HCT116 (cell line): ENCODE measurements around the gene OR5AK2. TPM values are rescaled to one million over a fixed set of nuclear protein-coding genes. Genes with fewer than 3 reads are reported as not detected.

Experiments
- ATAC-seq: fragments of 200-7000 bp; cut with Tn5 transposase; 2 replicates; pipeline ENCODE4 v1.9.1; 2020; ENCODE audit warnings: mild to moderate bottlenecking, moderate library complexity
- BruUV-seq: library from RNA; stranded (reverse); fragments of 400-500 nt; replicated peaks from 2 replicates; lab custom pipeline; 2021; lab: Mats Ljungman, UMichigan
- CTCF ChIA-PET: fragments of 300-600 bp; sonication (Branson Sonifier 250); formaldehyde crosslinking; loops from one replicate; lab custom pipeline; 2021; ENCODE audit warnings: antibody characterized with exemption; lab: Charles Lee
- POLR2A ChIA-PET: fragments of 300-600, 350-600 bp; sonication (Branson Sonifier 250); formaldehyde crosslinking; loops from one replicate; lab custom pipeline; 2021; ENCODE audit warnings: antibody characterized with exemption; lab: Charles Lee
- RAD21 ChIA-PET, 2 experiments: fragments of 300-600 bp; sonication (Branson Sonifier 250); formaldehyde crosslinking; loops; one replicate each; lab custom pipeline; 2023; ENCODE audit warnings: low total read pairs in 2 of 2; ENCODE audit not compliant: uncharacterized antibody in 2 of 2, unreplicated experiment in 2 of 2, low non-redundant PET in 1 of 2; lab: Charles Lee
- DNase-seq: peaks from one replicate; pipeline ENCODE4 v3.0.0-alpha.2; 2010; ENCODE audit warnings: low read depth, low spot score
- H2AFZ ChIP-seq: fragments of 200-600 bp; shearing (Covaris generic), sonication (generic); 2 replicates; pipeline ENCODE4 v1.6.1; 2017; ENCODE audit warnings: low read depth, mixed run types, mixed read lengths, antibody characterized with exemption, low read length; ENCODE audit not compliant: poor library complexity, severe bottlenecking
- H3K27ac ChIP-seq: 2 replicates; pipeline ENCODE4 v1.5.1; 2012; ENCODE audit warnings: low read depth, low read length
- H3K27me3 ChIP-seq: fragments of 200-600 bp; sonication (generic); 2 replicates; pipeline ENCODE4 v1.6.1; 2016; ENCODE audit warnings: mixed run types, low read length, mixed read lengths; ENCODE audit not compliant: insufficient read depth
- H3K36me3 ChIP-seq, 2 experiments: fragments of 200-500 bp in 1 of 2; fragments of 200-600 bp in 1 of 2; sonication (Bioruptor generic) in 1 of 2; sonication (generic) in 1 of 2; 2 replicates each; pipeline versions ENCODE4 v1.5.1 to v1.6.1; 2014 to 2016; ENCODE audit warnings: low read length in 2 of 2, inconsistent platforms in 1 of 2, mixed read lengths in 1 of 2, mixed run types in 1 of 2; ENCODE audit not compliant: insufficient read depth in 2 of 2, control insufficient read depth in 1 of 2
- H3K4me1 ChIP-seq, 2 experiments: fragments of 200-600 bp in 1 of 2; sonication (generic) in 1 of 2; 2 replicates each; pipeline versions ENCODE4 v1.5.1 to v1.6.1; 2012 to 2017; ENCODE audit warnings: low read length in 2 of 2, inconsistent platforms in 1 of 2, mild to moderate bottlenecking in 1 of 2, mixed read lengths in 1 of 2, mixed run types in 1 of 2, moderate library complexity in 1 of 2; ENCODE audit not compliant: insufficient read depth in 2 of 2, control insufficient read depth in 1 of 2
- H3K4me2 ChIP-seq: fragments of 200-600 bp; sonication (generic); 2 replicates; pipeline ENCODE4 v1.6.1; 2017; ENCODE audit warnings: mixed run types, low read length, mixed read lengths
- H3K4me3 ChIP-seq, 2 experiments: fragments of 200-600 bp in 1 of 2; sonication (generic) in 1 of 2; replicated peaks in 1 of 2; 2 replicates each; pipeline ENCODE4 v1.5.1; 2011 to 2016; ENCODE audit warnings: low read length in 2 of 2, control low read depth in 1 of 2, low read depth in 1 of 2, mild to moderate bottlenecking in 1 of 2, mixed read lengths in 1 of 2, mixed run types in 1 of 2
- H3K79me2 ChIP-seq: fragments of 200-600 bp; sonication (generic); 2 replicates; pipeline ENCODE4 v1.6.1; 2017; ENCODE audit warnings: mild to moderate bottlenecking, mixed run types, low read length, moderate library complexity, mixed read lengths; ENCODE audit not compliant: insufficient read depth
- H3K9ac ChIP-seq: fragments of 200-600 bp; sonication (generic); 2 replicates; pipeline ENCODE4 v1.6.1; 2016; ENCODE audit warnings: low read length, mixed read lengths
- H3K9me2 ChIP-seq: fragments of 200-600 bp; sonication (generic), shearing (Covaris generic); 2 replicates; pipeline ENCODE4 v1.6.1; 2017; ENCODE audit warnings: mixed run types, mild to moderate bottlenecking, moderate library complexity; ENCODE audit not compliant: insufficient read depth
- H3K9me3 ChIP-seq, 2 experiments: fragments of 200-500 bp in 1 of 2; fragments of 200-600 bp in 1 of 2; sonication (Bioruptor generic) in 1 of 2; sonication (generic) in 1 of 2; 2 replicates each; pipeline ENCODE4 v1.6.1; 2014 to 2017; ENCODE audit warnings: low read length in 2 of 2, mixed read lengths in 2 of 2, inconsistent platforms in 1 of 2, low read depth in 1 of 2, mild to moderate bottlenecking in 1 of 2, mixed run types in 1 of 2, moderate library complexity in 1 of 2; ENCODE audit not compliant: control insufficient read depth in 1 of 2, insufficient read depth in 1 of 2
- H4K20me1 ChIP-seq: fragments of 200-600 bp; sonication (generic), shearing (Covaris generic); 2 replicates; pipeline ENCODE4 v1.6.1; 2017; ENCODE audit warnings: mixed run types, mild to moderate bottlenecking, moderate library complexity; ENCODE audit not compliant: insufficient read depth
- CEBPB ChIP-seq: IDR thresholded peaks from 2 replicates; pipeline ENCODE4 v1.6.1; 2012; ENCODE audit warnings: low read depth
- ELF1 ChIP-seq: IDR thresholded peaks from 2 replicates; pipeline ENCODE4 v1.6.1; 2012; ENCODE audit warnings: low read depth, borderline replicate concordance
- EZH2 ChIP-seq: fragments of 200-600 bp; sonication (generic); IDR thresholded peaks from 2 replicates; pipeline ENCODE4 v1.6.1; 2017; ENCODE audit warnings: antibody characterized with exemption, mixed run types
- EZH2phosphoT487 ChIP-seq: fragments of 200-600 bp; IDR thresholded peaks from 2 replicates; pipeline ENCODE4 v1.6.1; 2018; ENCODE audit warnings: antibody characterized with exemption, borderline replicate concordance
- FOSL1 ChIP-seq: IDR thresholded peaks from 2 replicates; pipeline ENCODE4 v1.6.1; 2012; ENCODE audit warnings: low read depth
- JUND ChIP-seq: IDR thresholded peaks from 2 replicates; pipeline ENCODE4 v1.6.1; 2012
- POLR2A ChIP-seq: IDR thresholded peaks from 2 replicates; pipeline ENCODE4 v1.7.0; 2011; ENCODE audit warnings: borderline replicate concordance; ENCODE audit not compliant: insufficient read depth, insufficient read length; ENCODE audit errors: extremely low read depth
- POLR2AphosphoS5 ChIP-seq: IDR thresholded peaks from 2 replicates; pipeline ENCODE4 v1.6.1; 2011; ENCODE audit warnings: mild to moderate bottlenecking, low read depth, low read length, moderate library complexity
- RAD21 ChIP-seq: IDR thresholded peaks from 2 replicates; pipeline ENCODE4 v1.6.1; 2012; ENCODE audit warnings: low read depth, mild to moderate bottlenecking
- SIN3A ChIP-seq: IDR thresholded peaks from 2 replicates; pipeline ENCODE4 v1.6.1; 2012; ENCODE audit warnings: low read depth
- TCF7L2 ChIP-seq: IDR thresholded peaks from 2 replicates; pipeline ENCODE4 v1.7.0; 2011; ENCODE audit warnings: borderline replicate concordance, inconsistent platforms; ENCODE audit not compliant: insufficient read depth, insufficient read length; ENCODE audit errors: extremely low read depth
- YY1 ChIP-seq: IDR thresholded peaks from 2 replicates; pipeline ENCODE4 v1.6.1; 2011; ENCODE audit warnings: low read length, low read depth, moderate library complexity, mild to moderate bottlenecking; ENCODE audit not compliant: insufficient replicate concordance; ENCODE audit errors: extremely low read depth
- ZFX ChIP-seq: fragments of 450-650 bp; IDR thresholded peaks from 2 replicates; pipeline ENCODE4 v1.6.1; 2017
- intact Hi-C: fragments of 100-400 bp; cut with micrococcal nuclease; formaldehyde crosslinking; loops from 2 replicates; pipeline ENCODE4 v1.10.0; 2022
- total RNA-seq: library from RNA; stranded (reverse); gene quantifications from one replicate; pipeline ENCODE4 v1.2.1, GENCODE V29; 2021; ENCODE audit not compliant: unreplicated experiment
- TF ChIP-seq, protein P1 (sequence below): IDR thresholded peaks from 2 replicates; pipeline ENCODE4 v1.6.1; 2012; ENCODE audit warnings: low read depth
- TF ChIP-seq, protein P2 (sequence below): IDR thresholded peaks from 2 replicates; pipeline ENCODE4 v1.6.1; 2011; ENCODE audit warnings: mild to moderate bottlenecking, low read length, moderate library complexity; ENCODE audit not compliant: insufficient replicate concordance; ENCODE audit errors: extremely low read depth
- TF ChIP-seq, protein P3 (sequence below), 3 experiments: fragments of 200-600 bp in 1 of 3; sonication (generic) in 1 of 3; IDR thresholded peaks in 2 of 3; conservative IDR thresholded peaks in 1 of 3; 2 replicates each; pipeline ENCODE4 v1.5.1; 2012 to 2017; ENCODE audit warnings: low read depth in 2 of 3, low read length in 2 of 3, antibody characterized with exemption in 1 of 3, borderline replicate concordance in 1 of 3, control low read depth in 1 of 3, mild to moderate bottlenecking in 1 of 3, mixed read lengths in 1 of 3, mixed run types in 1 of 3, moderate library complexity in 1 of 3; ENCODE audit not compliant: insufficient read depth in 1 of 3
- TF ChIP-seq, protein P4 (sequence below): IDR thresholded peaks from 2 replicates; pipeline ENCODE4 v1.6.1; 2012
- TF ChIP-seq, protein P5 (sequence below): IDR thresholded peaks from 2 replicates; pipeline ENCODE4 v1.6.1; 2012

OR5AK2 gene
- total RNA-seq, 1 experiment from 2014 or later: not detected

DNA sequence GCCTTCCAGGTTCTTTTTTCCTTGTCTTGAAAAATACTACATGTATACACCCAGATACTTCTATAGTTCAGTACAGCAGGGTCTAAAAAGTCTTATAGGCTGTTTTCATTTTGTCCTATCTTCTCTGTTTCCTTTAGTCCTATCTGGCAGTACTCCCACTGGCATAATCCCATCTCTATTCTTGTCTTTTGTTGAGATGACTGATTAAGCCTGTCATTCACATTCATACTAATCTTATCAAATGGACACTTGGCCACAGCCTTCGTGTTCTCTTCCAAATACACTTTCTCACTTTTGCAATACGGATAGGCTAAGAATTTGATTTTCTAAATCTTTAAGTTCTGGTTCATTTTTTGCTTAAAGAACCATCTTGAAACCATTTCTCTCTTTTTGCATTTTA, 42.8 kb downstream of the OR5AK2 start:
- BruUV-seq: no TSS peak
- no peaks in the 10 kb centered on the region for H3K27me3 ChIP-seq

More for the DNA sequence above, 42.8 kb downstream of the OR5AK2 start:
- Histone ChIP-seq H3K9me3 (no peaks in the 10 kb centered on the region), H3K36me3 (no peaks in the 10 kb centered on the region), H3K9ac (no peak overlapping the region), H3K4me2 (no peak overlapping the region), H3K4me3 (no peak overlapping the region), H4K20me1 (no peaks in the 10 kb centered on the region), H3K4me1 (no peaks in the 10 kb centered on the region), H3K27ac (no peak overlapping the region), H2AFZ (no peak overlapping the region), H3K79me2 (no peaks in the 10 kb centered on the region), H3K9me2 (no peaks in the 10 kb centered on the region)
- ChIA-PET CTCF (no interaction called here), RAD21 (no interaction called here), POLR2A (no interaction called here)
- ATAC-seq (no peak), DNase-seq (no peak)
- TF ChIP-seq, protein P1, sequence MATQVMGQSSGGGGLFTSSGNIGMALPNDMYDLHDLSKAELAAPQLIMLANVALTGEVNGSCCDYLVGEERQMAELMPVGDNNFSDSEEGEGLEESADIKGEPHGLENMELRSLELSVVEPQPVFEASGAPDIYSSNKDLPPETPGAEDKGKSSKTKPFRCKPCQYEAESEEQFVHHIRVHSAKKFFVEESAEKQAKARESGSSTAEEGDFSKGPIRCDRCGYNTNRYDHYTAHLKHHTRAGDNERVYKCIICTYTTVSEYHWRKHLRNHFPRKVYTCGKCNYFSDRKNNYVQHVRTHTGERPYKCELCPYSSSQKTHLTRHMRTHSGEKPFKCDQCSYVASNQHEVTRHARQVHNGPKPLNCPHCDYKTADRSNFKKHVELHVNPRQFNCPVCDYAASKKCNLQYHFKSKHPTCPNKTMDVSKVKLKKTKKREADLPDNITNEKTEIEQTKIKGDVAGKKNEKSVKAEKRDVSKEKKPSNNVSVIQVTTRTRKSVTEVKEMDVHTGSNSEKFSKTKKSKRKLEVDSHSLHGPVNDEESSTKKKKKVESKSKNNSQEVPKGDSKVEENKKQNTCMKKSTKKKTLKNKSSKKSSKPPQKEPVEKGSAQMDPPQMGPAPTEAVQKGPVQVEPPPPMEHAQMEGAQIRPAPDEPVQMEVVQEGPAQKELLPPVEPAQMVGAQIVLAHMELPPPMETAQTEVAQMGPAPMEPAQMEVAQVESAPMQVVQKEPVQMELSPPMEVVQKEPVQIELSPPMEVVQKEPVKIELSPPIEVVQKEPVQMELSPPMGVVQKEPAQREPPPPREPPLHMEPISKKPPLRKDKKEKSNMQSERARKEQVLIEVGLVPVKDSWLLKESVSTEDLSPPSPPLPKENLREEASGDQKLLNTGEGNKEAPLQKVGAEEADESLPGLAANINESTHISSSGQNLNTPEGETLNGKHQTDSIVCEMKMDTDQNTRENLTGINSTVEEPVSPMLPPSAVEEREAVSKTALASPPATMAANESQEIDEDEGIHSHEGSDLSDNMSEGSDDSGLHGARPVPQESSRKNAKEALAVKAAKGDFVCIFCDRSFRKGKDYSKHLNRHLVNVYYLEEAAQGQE: no peak
- TF ChIP-seq EZH2phosphoT487 (no peak), POLR2AphosphoS5 (no peak), POLR2A (no peak), ELF1 (no peak), ZFX (no peak), RAD21 (no peak), TCF7L2 (no peak), CEBPB (no peak), SIN3A (no peak), YY1 (no peak), JUND (no peak), EZH2 (no peak), FOSL1 (no peak)
- TF ChIP-seq, protein P2, sequence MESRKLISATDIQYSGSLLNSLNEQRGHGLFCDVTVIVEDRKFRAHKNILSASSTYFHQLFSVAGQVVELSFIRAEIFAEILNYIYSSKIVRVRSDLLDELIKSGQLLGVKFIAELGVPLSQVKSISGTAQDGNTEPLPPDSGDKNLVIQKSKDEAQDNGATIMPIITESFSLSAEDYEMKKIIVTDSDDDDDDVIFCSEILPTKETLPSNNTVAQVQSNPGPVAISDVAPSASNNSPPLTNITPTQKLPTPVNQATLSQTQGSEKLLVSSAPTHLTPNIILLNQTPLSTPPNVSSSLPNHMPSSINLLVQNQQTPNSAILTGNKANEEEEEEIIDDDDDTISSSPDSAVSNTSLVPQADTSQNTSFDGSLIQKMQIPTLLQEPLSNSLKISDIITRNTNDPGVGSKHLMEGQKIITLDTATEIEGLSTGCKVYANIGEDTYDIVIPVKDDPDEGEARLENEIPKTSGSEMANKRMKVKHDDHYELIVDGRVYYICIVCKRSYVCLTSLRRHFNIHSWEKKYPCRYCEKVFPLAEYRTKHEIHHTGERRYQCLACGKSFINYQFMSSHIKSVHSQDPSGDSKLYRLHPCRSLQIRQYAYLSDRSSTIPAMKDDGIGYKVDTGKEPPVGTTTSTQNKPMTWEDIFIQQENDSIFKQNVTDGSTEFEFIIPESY: no peak
- TF ChIP-seq, protein P3, sequence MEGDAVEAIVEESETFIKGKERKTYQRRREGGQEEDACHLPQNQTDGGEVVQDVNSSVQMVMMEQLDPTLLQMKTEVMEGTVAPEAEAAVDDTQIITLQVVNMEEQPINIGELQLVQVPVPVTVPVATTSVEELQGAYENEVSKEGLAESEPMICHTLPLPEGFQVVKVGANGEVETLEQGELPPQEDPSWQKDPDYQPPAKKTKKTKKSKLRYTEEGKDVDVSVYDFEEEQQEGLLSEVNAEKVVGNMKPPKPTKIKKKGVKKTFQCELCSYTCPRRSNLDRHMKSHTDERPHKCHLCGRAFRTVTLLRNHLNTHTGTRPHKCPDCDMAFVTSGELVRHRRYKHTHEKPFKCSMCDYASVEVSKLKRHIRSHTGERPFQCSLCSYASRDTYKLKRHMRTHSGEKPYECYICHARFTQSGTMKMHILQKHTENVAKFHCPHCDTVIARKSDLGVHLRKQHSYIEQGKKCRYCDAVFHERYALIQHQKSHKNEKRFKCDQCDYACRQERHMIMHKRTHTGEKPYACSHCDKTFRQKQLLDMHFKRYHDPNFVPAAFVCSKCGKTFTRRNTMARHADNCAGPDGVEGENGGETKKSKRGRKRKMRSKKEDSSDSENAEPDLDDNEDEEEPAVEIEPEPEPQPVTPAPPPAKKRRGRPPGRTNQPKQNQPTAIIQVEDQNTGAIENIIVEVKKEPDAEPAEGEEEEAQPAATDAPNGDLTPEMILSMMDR (IDR thresholded peaks at IDR 0.05 in 2 of 3, conservative IDR thresholded peaks at IDR 0.05 in 1 of 3; ENCODE audit: borderline replicate concordance in 1 of 3, insufficient read depth in 1 of 3, low read depth in 2 of 3, low read length in 2 of 3): no peak
- TF ChIP-seq, protein P4, sequence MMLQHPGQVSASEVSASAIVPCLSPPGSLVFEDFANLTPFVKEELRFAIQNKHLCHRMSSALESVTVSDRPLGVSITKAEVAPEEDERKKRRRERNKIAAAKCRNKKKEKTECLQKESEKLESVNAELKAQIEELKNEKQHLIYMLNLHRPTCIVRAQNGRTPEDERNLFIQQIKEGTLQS: no peak
- TF ChIP-seq, protein P5, sequence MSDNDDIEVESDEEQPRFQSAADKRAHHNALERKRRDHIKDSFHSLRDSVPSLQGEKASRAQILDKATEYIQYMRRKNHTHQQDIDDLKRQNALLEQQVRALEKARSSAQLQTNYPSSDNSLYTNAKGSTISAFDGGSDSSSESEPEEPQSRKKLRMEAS: no peak
- intact Hi-C loops: no loop called here
